H1 (cell line): ENCODE results near the gene CDPF1. TPM values are rescaled to one million over a fixed set of nuclear protein-coding genes. Genes with fewer than 3 reads are reported as not detected.
A peak's percentile ranks its signal among the peaks of the same experiment; 100 is the strongest.

Experiments
- CTCF ChIA-PET: fragments of 300-600 bp; sonication (Branson Sonifier 250); formaldehyde crosslinking; loops from one replicate; lab custom pipeline; 2021; ENCODE audit not compliant: partially characterized antibody; lab: Charles Lee
- POLR2A ChIA-PET: fragments of 300-600 bp; sonication (Branson Sonifier 250); formaldehyde crosslinking; loops from one replicate; lab custom pipeline; 2021; ENCODE audit warnings: inconsistent platforms; ENCODE audit not compliant: partially characterized antibody; lab: Charles Lee
- DNase-seq, 2 experiments: peaks; one replicate each; pipeline versions ENCODE4 v3.0.0 to v3.0.0-alpha.2; 2010 to 2022; ENCODE audit warnings: low spot score in 2 of 2, low read depth in 1 of 2, mixed read lengths in 1 of 2
- FAIRE-seq: peaks from 2 replicates; lab custom pipeline; 2011; peaks lifted over from hg19 to GRCh38; lab: Jason Lieb, UNC
- H2AFZ ChIP-seq: 2 replicates; pipeline ENCODE4 v1.8.1; 2012; ENCODE audit warnings: low read length, inconsistent platforms
- H2AK5ac ChIP-seq: 2 replicates; pipeline ENCODE4 v1.6.1; 2013; ENCODE audit warnings: low read depth, low read length
- H2BK120ac ChIP-seq: replicated peaks from 2 replicates; pipeline ENCODE3; 2013; ENCODE audit warnings: low read depth, low read length, inconsistent platforms
- H2BK12ac ChIP-seq: 2 replicates; pipeline ENCODE4 v1.6.1; 2013; ENCODE audit warnings: low read depth, low read length
- H2BK15ac ChIP-seq: 2 replicates; pipeline ENCODE4 v1.6.1; 2013; ENCODE audit warnings: low read length
- H2BK20ac ChIP-seq: 2 replicates; pipeline ENCODE4 v1.6.1; 2013; ENCODE audit warnings: low read length
- H2BK5ac ChIP-seq: 2 replicates; pipeline ENCODE4 v1.6.1; 2013; ENCODE audit warnings: low read depth, low read length
- H3K14ac ChIP-seq: 2 replicates; pipeline ENCODE4 v1.6.1; 2013; ENCODE audit warnings: inconsistent platforms; ENCODE audit not compliant: insufficient read length
- H3K18ac ChIP-seq: 2 replicates; pipeline ENCODE4 v1.6.1; 2013; ENCODE audit warnings: low read length; ENCODE audit errors: extremely low read depth
- H3K23ac ChIP-seq: 2 replicates; pipeline ENCODE4 v1.6.1; 2013; ENCODE audit warnings: inconsistent platforms; ENCODE audit not compliant: insufficient read length
- H3K23me2 ChIP-seq: 2 replicates; pipeline ENCODE4 v1.6.1; 2013; ENCODE audit warnings: low read depth, low read length
- H3K27ac ChIP-seq: 2 replicates; pipeline ENCODE4 v1.6.1; 2011; ENCODE audit warnings: low read depth, low read length, inconsistent platforms
- H3K27me3 ChIP-seq, 4 experiments: replicated peaks in 1 of 4; 1 replicate in 1 of 4; 2 replicates in 3 of 4; pipeline versions ENCODE4 v1.6.1 to v1.8.1; 2011 to 2013; ENCODE audit warnings: low read length in 3 of 4, mild to moderate bottlenecking in 3 of 4, inconsistent platforms in 2 of 4, mixed read lengths in 2 of 4, moderate library complexity in 1 of 4; ENCODE audit not compliant: control insufficient read depth in 3 of 4, insufficient read depth in 3 of 4; ENCODE audit errors: extremely low read depth in 1 of 4
- H3K36me3 ChIP-seq, 4 experiments: 2 replicates each; pipeline versions ENCODE4 v1.6.1 to v1.8.1; 2011 to 2013; ENCODE audit warnings: mild to moderate bottlenecking in 4 of 4, low read length in 3 of 4, moderate library complexity in 2 of 4, control low read depth in 1 of 4, inconsistent platforms in 1 of 4; ENCODE audit not compliant: insufficient read depth in 4 of 4, control insufficient read depth in 2 of 4
- H3K4ac ChIP-seq: replicated peaks from 2 replicates; pipeline ENCODE3; 2013; ENCODE audit warnings: low read length, low read depth, mixed read lengths, inconsistent platforms; ENCODE audit not compliant: insufficient read length
- H3K4me1 ChIP-seq, 4 experiments: replicated peaks in 1 of 4; 1 replicate in 1 of 4; 2 replicates in 3 of 4; pipeline versions ENCODE4 v1.6.1 to v1.8.1; 2011 to 2013; ENCODE audit warnings: low read length in 3 of 4, inconsistent platforms in 2 of 4, mixed read lengths in 1 of 4; ENCODE audit not compliant: insufficient read depth in 4 of 4, control insufficient read depth in 3 of 4
- H3K4me2 ChIP-seq, 2 experiments: 2 replicates each; pipeline versions ENCODE4 v1.6.1 to v1.8.1; 2011 to 2013; ENCODE audit warnings: low read depth in 2 of 2, low read length in 2 of 2, control low read depth in 1 of 2, inconsistent platforms in 1 of 2, mild to moderate bottlenecking in 1 of 2; ENCODE audit not compliant: insufficient read depth in 1 of 2
- H3K4me3 ChIP-seq, 4 experiments: fragments of 200-600, 300-600 bp in 1 of 4; sonication (generic), shearing (Covaris generic), sonication (Bioruptor Twin) in 1 of 4; 2 replicates each; pipeline versions ENCODE4 v1.5.1 to v1.8.1; 2011 to 2016; ENCODE audit warnings: low read length in 4 of 4, low read depth in 3 of 4, control low read depth in 2 of 4, inconsistent platforms in 2 of 4, mild to moderate bottlenecking in 2 of 4, mixed read lengths in 1 of 4, moderate library complexity in 1 of 4; ENCODE audit not compliant: insufficient read depth in 2 of 4; ENCODE audit errors: extremely low read depth in 1 of 4
- H3K56ac ChIP-seq: replicated peaks from 2 replicates; pipeline ENCODE3; 2013; ENCODE audit warnings: low read depth, mild to moderate bottlenecking, mixed read lengths, low read length, inconsistent platforms; ENCODE audit not compliant: insufficient read length
- H3K79me1 ChIP-seq: 2 replicates; pipeline ENCODE4 v1.6.1; 2013; ENCODE audit warnings: low read depth, low read length, control low read depth
- H3K79me2 ChIP-seq, 2 experiments: 2 replicates each; pipeline versions ENCODE4 v1.6.1 to v1.8.1; 2012 to 2013; ENCODE audit warnings: low read length in 2 of 2, mild to moderate bottlenecking in 2 of 2, inconsistent platforms in 1 of 2; ENCODE audit not compliant: insufficient read depth in 2 of 2, control insufficient read depth in 1 of 2
- H3K9ac ChIP-seq, 4 experiments: replicated peaks in 1 of 4; 1 replicate in 1 of 4; 2 replicates in 3 of 4; pipeline versions ENCODE4 v1.6.1 to v1.8.1; 2011 to 2013; ENCODE audit warnings: low read depth in 3 of 4, low read length in 3 of 4, control low read depth in 2 of 4, mild to moderate bottlenecking in 2 of 4, moderate library complexity in 2 of 4, inconsistent platforms in 1 of 4; ENCODE audit errors: extremely low read depth in 1 of 4
- H3K9me3 ChIP-seq, 2 experiments: 2 replicates each; pipeline versions ENCODE4 v1.6.1 to v1.8.1; 2012 to 2013; ENCODE audit warnings: mild to moderate bottlenecking in 2 of 2, moderate library complexity in 2 of 2, control low read depth in 1 of 2, inconsistent platforms in 1 of 2, low read depth in 1 of 2, low read length in 1 of 2, mixed read lengths in 1 of 2; ENCODE audit not compliant: insufficient read depth in 2 of 2
- H4K20me1 ChIP-seq, 2 experiments: replicated peaks in 1 of 2; 2 replicates each; pipeline versions ENCODE3 to v1.8.1; 2011 to 2013; ENCODE audit warnings: inconsistent platforms in 2 of 2, low read length in 2 of 2, mild to moderate bottlenecking in 1 of 2; ENCODE audit not compliant: insufficient read depth in 2 of 2, control insufficient read depth in 1 of 2
- H4K5ac ChIP-seq: 2 replicates; pipeline ENCODE4 v1.6.1; 2013; ENCODE audit warnings: low read length, low read depth, mixed read lengths, inconsistent platforms; ENCODE audit not compliant: insufficient read length
- H4K8ac ChIP-seq: 2 replicates; pipeline ENCODE4 v1.8.0; 2013; ENCODE audit warnings: mild to moderate bottlenecking, moderate library complexity, low read length, inconsistent platforms; ENCODE audit not compliant: insufficient read depth; ENCODE audit errors: extremely low read depth
- H4K91ac ChIP-seq: replicated peaks from 2 replicates; pipeline ENCODE3; 2013; ENCODE audit warnings: low read length, mixed read lengths, inconsistent platforms; ENCODE audit not compliant: insufficient read length
- BRCA1 ChIP-seq: IDR thresholded peaks from 2 replicates; pipeline ENCODE4 v1.6.1; 2012; ENCODE audit warnings: low read depth, low read length, improper control_type of control experiment
- CBX8 ChIP-seq: fragments of 300-800, 300-1000 bp; sonication (generic); IDR thresholded peaks from 2 replicates; pipeline ENCODE4 v1.7.1; 2016; ENCODE audit warnings: low read depth, low read length, borderline replicate concordance
- EGR1 ChIP-seq: IDR thresholded peaks from 2 replicates; pipeline ENCODE4 v1.6.1; 2011; ENCODE audit warnings: low read depth, low read length, borderline replicate concordance
- HDAC2 ChIP-seq, 2 experiments: fragments of 300-600 bp in 1 of 2; sonication (generic) in 1 of 2; IDR thresholded peaks; 2 replicates each; pipeline ENCODE4 v1.6.1; 2011 to 2012; ENCODE audit warnings: low read depth in 2 of 2, low read length in 2 of 2, mild to moderate bottlenecking in 2 of 2, moderate library complexity in 2 of 2, borderline replicate concordance in 1 of 2, inconsistent platforms in 1 of 2
- KDM1A ChIP-seq: fragments of 200-600, 300-600 bp; sonication (generic); IDR thresholded peaks from 2 replicates; pipeline ENCODE4 v1.7.1; 2016; ENCODE audit warnings: mild to moderate bottlenecking, low read length, borderline replicate concordance
- NANOG ChIP-seq: IDR thresholded peaks from 2 replicates; pipeline ENCODE4 v1.6.1; 2011; ENCODE audit warnings: low read length, low read depth, mild to moderate bottlenecking, inconsistent platforms; ENCODE audit not compliant: insufficient read depth, poor library complexity, severe bottlenecking
- RXRA ChIP-seq: IDR thresholded peaks from 2 replicates; pipeline ENCODE4 v1.6.1; 2011; ENCODE audit warnings: low read depth, mild to moderate bottlenecking, low read length, moderate library complexity; ENCODE audit not compliant: insufficient read depth
- SIRT6 ChIP-seq: IDR thresholded peaks from one replicate; pipeline ENCODE4 v1.7.1; 2012; ENCODE audit warnings: low read length, inconsistent platforms
- SP1 ChIP-seq: IDR thresholded peaks from 2 replicates; pipeline ENCODE4 v1.6.1; 2011; ENCODE audit warnings: low read depth, low read length
- SUZ12 ChIP-seq: fragments of 200-600 bp; sonication (generic); IDR thresholded peaks from 2 replicates; pipeline ENCODE4 v1.6.1; 2012; ENCODE audit warnings: mild to moderate bottlenecking, inconsistent platforms, low read length, moderate library complexity, mixed read lengths
- TBP ChIP-seq: IDR thresholded peaks from 2 replicates; pipeline ENCODE4 v1.6.1; 2011; ENCODE audit warnings: low read depth, low read length, improper control_type of control experiment
- TCF12 ChIP-seq: IDR thresholded peaks from 2 replicates; pipeline ENCODE4 v1.6.1; 2011; ENCODE audit warnings: low read depth, mild to moderate bottlenecking, low read length
- TEAD4 ChIP-seq: IDR thresholded peaks from 2 replicates; pipeline ENCODE4 v1.6.1; 2012; ENCODE audit warnings: low read depth, low read length, inconsistent platforms, mixed read lengths
- ZNF274 ChIP-seq: IDR thresholded peaks from 2 replicates; pipeline ENCODE4 v1.7.0; 2012; ENCODE audit warnings: low read length, borderline replicate concordance; ENCODE audit errors: extremely low read depth
- WGBS, 2 experiments: shearing (Covaris generic) in 1 of 2; methylation state at CpG; one replicate each; pipeline versions ENCODE4 v1.1.6 to v1.1.7; 2013 to 2015; ENCODE audit warnings: low lambda C conversion rate in 2 of 2, mixed read lengths in 2 of 2, inconsistent platforms in 1 of 2, low coverage in 1 of 2, missing lambda C conversion rate in 1 of 2; ENCODE audit not compliant: insufficient replicate concordance in 2 of 2, insufficient coverage in 1 of 2, insufficient read length in 1 of 2; ENCODE audit errors: extremely low coverage in 1 of 2, missing lambda C conversion rate in 1 of 2; 5-methylcytosine and 5-hydroxymethylcytosine counted together
- polyA plus RNA-seq, 7 experiments: library from polyadenylated mRNA; depleted of rRNA in 3 of 7; stranded (reverse) in 5 of 7; unstranded in 2 of 7; fragments of >200 nt in 5 of 7; fragments of 200-250 nt in 2 of 7; gene quantifications; 1 replicate in 5 of 7; 2 replicates in 1 of 7; 4 replicates in 1 of 7; pipeline versions ENCODE4 v1.2.1 to v1.2.3, GENCODE V29; 2011 to 2013; ENCODE audit warnings: missing spikeins in 2 of 7, mixed read lengths in 2 of 7
- total RNA-seq: library from RNA; stranded (reverse); fragmentation: NEBNext Ultra II Directional; extraction: Animal tissue kit (Norgen Biotek cat#: 25700); gene quantifications from 2 replicates; pipeline ENCODE4 v1.2.1, GENCODE V29; 2021

CDPF1 gene
- total and polyA plus RNA-seq, 2 of the 8 experiments (the other 6 are each of a cell fraction or from before 2014, with no cell fraction given) = 9.7 to 13.7 TPM

GRCh38 chr22:46251266-46251665 is 1.2 kb upstream of the CDPF1 start:
- no peak for FAIRE-seq
- CTCF ChIA-PET = interaction anchor here (1.2 kb wide), 1 partner anchor 11 kb away, joined by 3 read pairs; the partner anchor contains the start of gene PKDREJ
- no peak for TF ChIP-seq KDM1A
- no peak for TF ChIP-seq EGR1
- no peak for TF ChIP-seq SP1
- no peak for TF ChIP-seq RXRA
- TF ChIP-seq HDAC2 (IDR thresholded peaks at IDR 0.05; ENCODE audit: borderline replicate concordance in 1 of 2, low read depth in 2 of 2, low read length in 2 of 2) = no peak
- TF ChIP-seq ZNF274 = no peak
- TF ChIP-seq SUZ12 = no peak
- no peak for TF ChIP-seq SIRT6
- no peak for TF ChIP-seq CBX8
- no peak for TF ChIP-seq BRCA1
- TF ChIP-seq TCF12 = no peak
- TF ChIP-seq TBP = no peak
- no peak for TF ChIP-seq NANOG
- TF ChIP-seq TEAD4 = no peak

More at GRCh38 chr22:46251266-46251665, 1.2 kb upstream of the CDPF1 start:
- Histone ChIP-seq H3K4ac (no peak overlapping the region), H2BK12ac (no peak overlapping the region), H2BK5ac (no peak overlapping the region), H3K4me3 (peak overlapping the region in 2 of 4 experiments; percentile 55 to 70; a peak in 2 of 8 replicates), H3K4me1 (peaks cover 0 to 4% (median 2%) of the 10 kb centered on the region in 4 experiments; a peak in 4 of 7 replicates), H3K23ac (no peak overlapping the region), H3K56ac (no peak overlapping the region), H4K5ac (no peak overlapping the region), H3K27ac (no peak overlapping the region), H3K27me3 (peaks cover 0 to 4% (median 2%) of the 10 kb centered on the region in 4 experiments; a peak in 2 of 7 replicates), H2BK120ac (no peak overlapping the region), H3K9ac (no peak overlapping the region), H3K36me3 (no peaks in the 10 kb centered on the region), H3K14ac (no peak overlapping the region), H2BK15ac (no peak overlapping the region), H3K79me1 (no peaks in the 10 kb centered on the region; the same call in 1 of the 2 replicates), H2AK5ac (no peak overlapping the region), H3K79me2 (no peaks in the 10 kb centered on the region), H4K91ac (no peak overlapping the region), H4K8ac (no peak overlapping the region), H3K4me2 (peak overlapping the region; percentile 62 to 96), H3K23me2 (peaks cover 5% of the 10 kb centered on the region; the same call in 1 of the 2 replicates), H3K9me3 (no peaks in the 10 kb centered on the region; a peak in 1 of 4 replicates), H3K18ac (no peak overlapping the region), H2BK20ac (no peak overlapping the region), H2AFZ (no peak overlapping the region), H4K20me1 (no peaks in the 10 kb centered on the region)
- POLR2A ChIA-PET = interaction anchor here (1.6 to 2.9 kb wide), 2 partner anchors 11 to 58 kb away, joined by 4 to 13 read pairs; partner anchors contain the start of gene PKDREJ
- WGBS, 2 experiments = 84% methylated on average over 7 of the region's 7 CpGs; no CpG with 5 or more reads in 1 of the 2 experiments
- DNase-seq = no peak
